NCI-H82 (cell line): Measurements from ENCODE around the gene KCND2.

Experiments used
- DNase-seq: peaks from one replicate; lab custom pipeline; 2025; lab: John Stamatoyannopoulos, UW

The KCND2 gene

GRCh38 chr7:120311028-120311788, 38.2 kb downstream of the KCND2 start:
- DNase-seq: no peak

GRCh38 chr7:120320218-120320961, 47.4 kb downstream of the KCND2 start:
- no peak for DNase-seq

GRCh38 chr7:120327054-120327453, 54.1 kb downstream of the KCND2 start:
- DNase-seq: no peak

GRCh38 chr7:120332433-120332832, 59.5 kb downstream of the KCND2 start:
- DNase-seq: no peak

- DNase-seq: no peak
Measured at GRCh38 chr7:120334475-120334874, 61.5 kb downstream of the KCND2 start.

GRCh38 chr7:120337308-120337907, 64.4 kb downstream of the KCND2 start:
- peak; percentile 38 for DNase-seq

GRCh38 chr7:120344276-120344675, 71.3 kb downstream of the KCND2 start:
- DNase-seq: no peak

GRCh38 chr7:120353171-120353570, 80.2 kb downstream of the KCND2 start:
- DNase-seq: no peak

- no peak for DNase-seq
Measured at GRCh38 chr7:120360918-120361317, 87.9 kb downstream of the KCND2 start.

- no peak for DNase-seq
Measured at GRCh38 chr7:120363414-120363813, 90.4 kb downstream of the KCND2 start.

GRCh38 chr7:120370954-120371353, 98.0 kb downstream of the KCND2 start:
- no peak for DNase-seq

- DNase-seq: no peak
Measured at GRCh38 chr7:120373174-120373573, 100.2 kb downstream of the KCND2 start.

- no peak for DNase-seq
Measured at GRCh38 chr7:120394595-120394994, 121.6 kb downstream of the KCND2 start.

GRCh38 chr7:120395526-120396019, 122.6 kb downstream of the KCND2 start:
- no peak for DNase-seq

GRCh38 chr7:120398284-120399000, 125.5 kb downstream of the KCND2 start:
- DNase-seq: no peak

- DNase-seq: no peak
Measured at GRCh38 chr7:120400806-120401455, 128.0 kb downstream of the KCND2 start.

GRCh38 chr7:120402079-120402767, 129.2 kb downstream of the KCND2 start:
- no peak for DNase-seq

- peak; percentile 35 for DNase-seq
Measured at GRCh38 chr7:120402801-120403200, 129.8 kb downstream of the KCND2 start.

GRCh38 chr7:120404042-120404441, 131.1 kb downstream of the KCND2 start:
- no peak for DNase-seq

- DNase-seq: no peak
Measured at GRCh38 chr7:120405652-120406051, 132.7 kb downstream of the KCND2 start.

- no peak for DNase-seq
Measured at GRCh38 chr7:120407010-120407409, 134.0 kb downstream of the KCND2 start.
